ENCODE measurements around the gene BTBD9. TPM values are rescaled to one million over a fixed set of nuclear protein-coding genes. Genes with fewer than 3 reads are reported as not detected.
A peak's percentile ranks its signal among the peaks of the same experiment; 100 is the strongest.

Gene BTBD9
- total and polyA plus RNA-seq, 2 donors (not counting 1 experiment from before 2014, with no cell fraction given): 4.1 to 48.9 TPM

GRCh38 chr6:38364127-38364526 lies 275.6 kb downstream of the BTBD9 start:
- no peak for ATAC-seq (ENCODE audit: low read depth)
- Mint-ChIP-seq H3K27ac (no peak overlapping the region), H3K9me3 (ENCODE audit: insufficient read depth) (no peaks in the 10 kb centered on the region), H3K4me3 (no peak overlapping the region), H3K27me3 (no peaks in the 10 kb centered on the region), H3K4me1 (no peaks in the 10 kb centered on the region)
- Histone ChIP-seq H3K36me3 (replicated peaks in 1 of 2; ENCODE audit: control extremely low read depth in 1 of 2, control insufficient read depth in 1 of 2, extremely low read depth in 1 of 2, insufficient read depth in 2 of 2, low read length in 1 of 2) (no peaks in the 10 kb centered on the region), H3K27ac (ENCODE audit: low read length in 2 of 2) (no peak overlapping the region), H3K4me2 (replicated peaks; ENCODE audit: low read depth, low read length, poor library complexity, severe bottlenecking) (no peak overlapping the region), H3K79me2 (ENCODE audit: control insufficient read depth, insufficient read depth, low read length) (no peaks in the 10 kb centered on the region), H3K4me3 (ENCODE audit: control extremely low read depth in 1 of 5, extremely low read depth in 1 of 5, insufficient read depth in 1 of 5, low read depth in 2 of 5, low read length in 4 of 5) (no peak overlapping the region), H4K20me1 (ENCODE audit: control insufficient read depth, insufficient read depth, low read length, poor library complexity, severe bottlenecking) (no peaks in the 10 kb centered on the region), H3K4me1 (ENCODE audit: control insufficient read depth in 2 of 2, insufficient read depth in 2 of 2, low read length in 2 of 2) (no peaks in the 10 kb centered on the region), H3K9ac (ENCODE audit: low read length) (no peak overlapping the region), H3K9me3 (ENCODE audit: control extremely low read depth in 1 of 3, control insufficient read depth in 2 of 3, insufficient read depth in 1 of 3, low read length in 2 of 3) (no peaks in the 10 kb centered on the region), H2AFZ (ENCODE audit: insufficient read depth, low read depth, low read length, poor library complexity, severe bottlenecking) (no peak overlapping the region), H3K27me3 (replicated peaks in 1 of 4; ENCODE audit: control extremely low read depth in 1 of 4, control insufficient read depth in 3 of 4, insufficient read depth in 4 of 4, low read length in 3 of 4) (no peaks in the 10 kb centered on the region)
- DNase-seq: no peak
- POLR2A ChIA-PET: no interaction called here
- TF ChIP-seq EZH2 (IDR thresholded peaks at IDR 0.05; ENCODE audit: borderline replicate concordance, insufficient read depth, low read depth, low read length, poor library complexity, severe bottlenecking) (no peak), CTCF (IDR thresholded peaks at IDR 0.05) (no peak)
- intact Hi-C loops (cut with micrococcal nuclease): no loop called here
- CTCF ChIA-PET: interaction anchor here (1.2 kb wide), 1 partner anchor 130 kb away, joined by 3 read pairs; no protein-coding TSS in a partner anchor
- no CpG with 5 or more reads among the region's 3 CpGs for WGBS (ENCODE audit: insufficient coverage)

GRCh38 chr6:38355519-38355918 lies 284.2 kb downstream of the BTBD9 start:
- no peaks in the 10 kb centered on the region for H3K27me3 ChIP-seq (replicated peaks in 1 of 4; ENCODE audit: control extremely low read depth in 1 of 4, control insufficient read depth in 3 of 4, insufficient read depth in 4 of 4, low read length in 3 of 4)
- H4K20me1 ChIP-seq (ENCODE audit: control insufficient read depth, insufficient read depth, low read length, poor library complexity, severe bottlenecking): no peaks in the 10 kb centered on the region
- no peaks in the 10 kb centered on the region for H3K36me3 ChIP-seq (replicated peaks in 1 of 2; ENCODE audit: control extremely low read depth in 1 of 2, control insufficient read depth in 1 of 2, extremely low read depth in 1 of 2, insufficient read depth in 2 of 2, low read length in 1 of 2)
- ATAC-seq (ENCODE audit: low read depth): no peak
- no peak overlapping the region for H3K27ac Mint-ChIP-seq
- ChIA-PET POLR2A (no interaction called here), CTCF (no interaction called here)
- no peaks in the 10 kb centered on the region for H3K9me3 ChIP-seq (ENCODE audit: control extremely low read depth in 1 of 3, control insufficient read depth in 2 of 3, insufficient read depth in 1 of 3, low read length in 2 of 3)
- no peak for DNase-seq
- no peaks in the 10 kb centered on the region for H3K9me3 Mint-ChIP-seq (ENCODE audit: insufficient read depth)
- H3K27me3 Mint-ChIP-seq: no peaks in the 10 kb centered on the region
- H3K4me3 ChIP-seq (ENCODE audit: control extremely low read depth in 1 of 5, extremely low read depth in 1 of 5, insufficient read depth in 1 of 5, low read depth in 2 of 5, low read length in 4 of 5): no peak overlapping the region
- WGBS (ENCODE audit: insufficient coverage): no CpG with 5 or more reads among the region's 4 CpGs
- H3K79me2 ChIP-seq (ENCODE audit: control insufficient read depth, insufficient read depth, low read length): no peaks in the 10 kb centered on the region
- H3K9ac ChIP-seq (ENCODE audit: low read length): peak overlapping the region; percentile 14
- peak overlapping the region; percentile 21 for H3K4me2 ChIP-seq (replicated peaks; ENCODE audit: low read depth, low read length, poor library complexity, severe bottlenecking)
- peaks cover 36% of the 10 kb centered on the region for H3K4me1 Mint-ChIP-seq
- peaks cover 6 to 14% of the 10 kb centered on the region in 2 donors for H3K4me1 ChIP-seq (ENCODE audit: control insufficient read depth in 2 of 2, insufficient read depth in 2 of 2, low read length in 2 of 2)
- intact Hi-C loops (cut with micrococcal nuclease): no loop called here
- no peak for TF ChIP-seq EZH2 (IDR thresholded peaks at IDR 0.05; ENCODE audit: borderline replicate concordance, insufficient read depth, low read depth, low read length, poor library complexity, severe bottlenecking)
- no peak for TF ChIP-seq CTCF (IDR thresholded peaks at IDR 0.05)
- peak overlapping the region; percentile 12 for H3K4me3 Mint-ChIP-seq
- no peak overlapping the region for H2AFZ ChIP-seq (ENCODE audit: insufficient read depth, low read depth, low read length, poor library complexity, severe bottlenecking)
- H3K27ac ChIP-seq (ENCODE audit: low read length in 2 of 2): no peak overlapping the region

Measured in B cell (primary cell).